Transverse colon (tissue), 4 donors: ENCODE data around the gene CCDC148. TPM values are rescaled to one million over a fixed set of nuclear protein-coding genes. Genes with fewer than 3 reads are reported as not detected.
"Not testable (repeated sequence)": the region's sequence is repeated elsewhere in the genome, so short reads cannot be mapped to it uniquely, and the experiment has no call there.

ENCODE experiments used
- DNase-seq: peaks from one replicate; pipeline ENCODE4 v3.0.0-alpha.2; 2019
- H3K27ac ChIP-seq, 4 donors: fragments of 200-600 bp; sonication (generic); 2 replicates each; pipeline ENCODE4 v1.5.1; 2016 to 2018; ENCODE audit warnings: inconsistent platforms in 4 of 4
- H3K27me3 ChIP-seq: fragments of 200-600 bp; sonication (generic); 2 replicates; pipeline ENCODE4 v1.5.1; 2017; ENCODE audit warnings: inconsistent platforms
- H3K36me3 ChIP-seq, 4 donors: fragments of 200-600 bp; sonication (generic); 2 replicates each; pipeline ENCODE4 v1.5.1; 2017 to 2019; ENCODE audit warnings: inconsistent platforms in 4 of 4
- H3K4me1 ChIP-seq, 4 donors: fragments of 200-600 bp; sonication (generic); 2 replicates each; pipeline ENCODE4 v1.5.1; 2017 to 2020; ENCODE audit warnings: inconsistent platforms in 4 of 4
- H3K4me3 ChIP-seq, 4 donors: fragments of 200-600 bp; sonication (generic); 1 replicate in 1 of 4; 2 replicates in 3 of 4; pipeline versions ENCODE4 v1.5.1 to v1.6.1; 2017 to 2019; ENCODE audit warnings: inconsistent platforms in 4 of 4
- H3K9me3 ChIP-seq, 2 donors: fragments of 200-600 bp; sonication (generic); 2 replicates each; pipeline ENCODE4 v1.5.1; 2017 to 2019; ENCODE audit warnings: inconsistent platforms in 2 of 2
- CTCF ChIP-seq, 5 experiments: fragments of 200-600 bp in 3 of 5; fragments of 450-650 bp in 2 of 5; sonication (generic) in 3 of 5; IDR thresholded peaks; 1 replicate in 2 of 5; 2 replicates in 3 of 5; pipeline ENCODE4 v1.5.1; 2016 to 2017; ENCODE audit warnings: antibody characterized with exemption in 5 of 5, inconsistent platforms in 3 of 5, mild to moderate bottlenecking in 2 of 5, moderate library complexity in 1 of 5
- EP300 ChIP-seq: sonication (generic); formaldehyde crosslinking; IDR thresholded peaks from one replicate; pipeline ENCODE4 v1.6.1; 2017; ENCODE audit warnings: antibody characterized with exemption, low read depth
- POLR2A ChIP-seq: fragments of 450-650 bp; IDR thresholded peaks from one replicate; pipeline ENCODE4 v1.6.1; 2016; ENCODE audit warnings: antibody characterized with exemption, mild to moderate bottlenecking, moderate library complexity
- POLR2AphosphoS5 ChIP-seq, 3 donors: sonication (generic); formaldehyde crosslinking; IDR thresholded peaks; one replicate each; pipeline ENCODE4 v1.6.1; 2016; ENCODE audit warnings: antibody characterized with exemption in 3 of 3
- WGBS, 2 donors: methylation state at CpG; one replicate each; pipeline ENCODE4 v1.1.5; 2018; ENCODE audit warnings: low coverage in 1 of 2; 5-methylcytosine and 5-hydroxymethylcytosine counted together
- in situ Hi-C, 4 donors: fragments of 200-750 bp; cut with MboI; loops; one replicate each; pipeline versions ENCODE4 v1.15.0 to v1.15.1; 2017; ENCODE audit warnings: low sequenced_read_pairs in 3 of 4, low pct_ligation_motif_present in 1 of 4, low pct_unique_long_range_greater_than_20kb in 1 of 4
- intact Hi-C: fragments of 100-400 bp; cut with DNase I; formaldehyde crosslinking; loops from one replicate; pipeline ENCODE4 v1.15.1; 2023; ENCODE audit warnings: low total_unique reads
- total RNA-seq, 4 donors: library from RNA; depleted of rRNA; stranded (reverse); fragments of >200 nt; gene quantifications; one replicate each; pipeline ENCODE4 v1.1.0, GENCODE V29; 2016

The CCDC148 gene
- total RNA-seq, 4 donors from 2014 or later = 0.48 TPM; not detected in 3

GRCh38 chr2:158457826-158458616 lies 1.5 kb upstream of the CCDC148 start:
- in situ Hi-C loops (loop anchor here in 2 of 4 donors (25.0 kb wide), 1 partner anchor 421 kb away; no protein-coding TSS in a partner anchor), intact Hi-C loops (loop anchor here (5.0 kb wide), 1 partner anchor 179 kb away; no protein-coding TSS in a partner anchor)
- TF ChIP-seq POLR2AphosphoS5 (IDR thresholded peaks at IDR 0.05) = peak; percentile 23 to 83 (median 82)
- peak; percentile 84 for TF ChIP-seq POLR2A
- no peak for TF ChIP-seq EP300
- TF ChIP-seq CTCF (IDR thresholded peaks at IDR 0.05) = peak; percentile 32 to 80 (median 40)
- Histone ChIP-seq H3K9me3 (no peaks in the 10 kb centered on the region), H3K27me3 (no peaks in the 10 kb centered on the region), H3K27ac (peak overlapping the region; percentile 97 to 98 (median 97)), H3K4me1 (peaks cover 5 to 21% (median 13%) of the 10 kb centered on the region in 4 donors), H3K4me3 (peak overlapping the region; percentile 89 to 95 (median 94)), H3K36me3 (no peaks in the 10 kb centered on the region)
- 0 to 1% methylated on average over 3 to 30 of the region's 61 CpGs for WGBS, 2 donors
- peak; percentile 85 for DNase-seq

GRCh38 chr2:158457092-158457825 lies 706 bp upstream of the CCDC148 start:
- Histone ChIP-seq H3K27me3 (no peaks in the 10 kb centered on the region), H3K4me3 (peak overlapping the region; percentile 89 to 95 (median 94)), H3K4me1 (peaks cover 5 to 21% (median 13%) of the 10 kb centered on the region in 4 donors), H3K9me3 (no peaks in the 10 kb centered on the region), H3K36me3 (no peaks in the 10 kb centered on the region), H3K27ac (peak overlapping the region; percentile 97 to 98 (median 97))
- peak; percentile 63 for DNase-seq
- TF ChIP-seq POLR2A (no peak), CTCF (IDR thresholded peaks at IDR 0.05) (no peak)
- WGBS, 2 donors = 1% methylated on average over 43 of the region's 84 CpGs; no CpG with 5 or more reads in 1 of the 2 donors
- intact Hi-C loops = loop anchor here (5.0 kb wide), 1 partner anchor 180 kb away; no protein-coding TSS in a partner anchor
- in situ Hi-C loops = loop anchor here in 2 of 4 donors (25.0 kb wide), 1 partner anchor 420 kb away; no protein-coding TSS in a partner anchor

GRCh38 chr2:158443606-158444005 lies 12.9 kb downstream of the CCDC148 start:
- intact Hi-C loops = no loop called here
- WGBS, 2 donors = 95 to 100% methylated on average over 1 of the region's 1 CpG
- TF ChIP-seq POLR2AphosphoS5 (IDR thresholded peaks at IDR 0.05) = no peak
- TF ChIP-seq POLR2A = no peak
- no peak for TF ChIP-seq EP300
- no peak for TF ChIP-seq CTCF (IDR thresholded peaks at IDR 0.05)

GRCh38 chr2:158439062-158439461 lies 17.5 kb downstream of the CCDC148 start:
- H3K9me3 ChIP-seq, in situ Hi-C loops, H3K27me3 ChIP-seq, H3K36me3 ChIP-seq, DNase-seq, intact Hi-C loops, H3K4me3 ChIP-seq, H3K27ac ChIP-seq, H3K4me1 ChIP-seq: not testable (repeated sequence)
- 89 to 100% methylated on average over 3 to 4 of the region's 4 CpGs for WGBS, 2 donors

More at GRCh38 chr2:158443606-158444005, 12.9 kb downstream of the CCDC148 start:
- no peak overlapping the region for H3K4me3 ChIP-seq
- no peaks in the 10 kb centered on the region for H3K36me3 ChIP-seq
- no peaks in the 10 kb centered on the region for H3K27me3 ChIP-seq
- H3K4me1 ChIP-seq = no peaks in the 10 kb centered on the region
- in situ Hi-C loops = no loop called here
- no peak for DNase-seq
- no peaks in the 10 kb centered on the region for H3K9me3 ChIP-seq
- H3K27ac ChIP-seq = no peak overlapping the region

- intact Hi-C loops, H3K4me1 ChIP-seq, H3K27ac ChIP-seq, DNase-seq, H3K27me3 ChIP-seq, H3K4me3 ChIP-seq, H3K9me3 ChIP-seq, in situ Hi-C loops, H3K36me3 ChIP-seq: not testable (repeated sequence)
- WGBS, 2 donors = 84 to 96% methylated on average over 5 to 13 of the region's 13 CpGs
These were observed 22.8 kb downstream of the CCDC148 start for GRCh38 chr2:158433716-158434115.
